ENCODE data around the gene NFASC.

The NFASC gene

GRCh38 chr1:204983136-204983535 lies 112.5 kb downstream of the NFASC start:
- no peak for DNase-seq (ENCODE audit: low read depth)

GRCh38 chr1:204983881-204984280 lies 113.2 kb downstream of the NFASC start:
- no peak for DNase-seq (ENCODE audit: low read depth)

GRCh38 chr1:204984499-204984898 lies 113.8 kb downstream of the NFASC start:
- DNase-seq (ENCODE audit: low read depth) = no peak

- no peak for DNase-seq (ENCODE audit: low read depth)
Measured at GRCh38 chr1:204986181-204986580, 115.5 kb downstream of the NFASC start.

- DNase-seq (ENCODE audit: low read depth) = no peak
Measured at GRCh38 chr1:204987689-204988088, 117.0 kb downstream of the NFASC start.

GRCh38 chr1:204988196-204988595 lies 117.5 kb downstream of the NFASC start:
- no peak for DNase-seq (ENCODE audit: low read depth)

- peak; percentile 52 for DNase-seq (ENCODE audit: low read depth)
Measured at GRCh38 chr1:204989266-204990058, 118.8 kb downstream of the NFASC start.

- DNase-seq (ENCODE audit: low read depth) = no peak
Measured at GRCh38 chr1:204990059-204990664, 119.5 kb downstream of the NFASC start.

GRCh38 chr1:204990721-204991341 lies 120.2 kb downstream of the NFASC start:
- DNase-seq (ENCODE audit: low read depth) = no peak

- no peak for DNase-seq (ENCODE audit: low read depth)
Measured at GRCh38 chr1:204991342-204991844, 120.7 kb downstream of the NFASC start.

- DNase-seq (ENCODE audit: low read depth) = peak; percentile 5
Measured at GRCh38 chr1:204992201-204992997, 121.7 kb downstream of the NFASC start.

GRCh38 chr1:204992998-204993314 lies 122.3 kb downstream of the NFASC start:
- DNase-seq (ENCODE audit: low read depth) = no peak

- no peak for DNase-seq (ENCODE audit: low read depth)
Measured at GRCh38 chr1:204994086-204994862, 123.6 kb downstream of the NFASC start.

GRCh38 chr1:204996981-204997380 lies 126.3 kb downstream of the NFASC start:
- no peak for DNase-seq (ENCODE audit: low read depth)

- DNase-seq (ENCODE audit: low read depth) = no peak
Measured at GRCh38 chr1:204997591-204998355, 127.1 kb downstream of the NFASC start.

GRCh38 chr1:205001162-205001561 lies 130.5 kb downstream of the NFASC start:
- no peak for DNase-seq (ENCODE audit: low read depth)

GRCh38 chr1:205002705-205003104 lies 132.0 kb downstream of the NFASC start:
- DNase-seq (ENCODE audit: low read depth) = no peak

- no peak for DNase-seq (ENCODE audit: low read depth)
Measured at GRCh38 chr1:205003358-205004131, 132.9 kb downstream of the NFASC start.

- no peak for DNase-seq (ENCODE audit: low read depth)
Measured at GRCh38 chr1:205004351-205004750, 133.7 kb downstream of the NFASC start.

GRCh38 chr1:205008896-205009295 lies 138.2 kb downstream of the NFASC start:
- no peak for DNase-seq (ENCODE audit: low read depth)
